Mammary epithelial cell (primary cell): Measurements from ENCODE around the gene CST3.

Experiments used
- EZH2 ChIP-seq: IDR thresholded peaks from 2 replicates; pipeline ENCODE4 v1.6.1; 2012; ENCODE audit warnings: low read length, inconsistent platforms, borderline replicate concordance
- TF ChIP-seq, protein P1 (sequence below), 2 donors: IDR thresholded peaks in 1 of 2; conservative IDR thresholded peaks in 1 of 2; 2 replicates each; pipeline ENCODE4 v1.5.1; 2011 to 2012; ENCODE audit warnings: inconsistent platforms in 2 of 2, low read length in 2 of 2, mild to moderate bottlenecking in 2 of 2, control low read depth in 1 of 2, low read depth in 1 of 2; ENCODE audit not compliant: insufficient read depth in 1 of 2; ENCODE audit errors: extremely low read depth in 1 of 2

DNA sequence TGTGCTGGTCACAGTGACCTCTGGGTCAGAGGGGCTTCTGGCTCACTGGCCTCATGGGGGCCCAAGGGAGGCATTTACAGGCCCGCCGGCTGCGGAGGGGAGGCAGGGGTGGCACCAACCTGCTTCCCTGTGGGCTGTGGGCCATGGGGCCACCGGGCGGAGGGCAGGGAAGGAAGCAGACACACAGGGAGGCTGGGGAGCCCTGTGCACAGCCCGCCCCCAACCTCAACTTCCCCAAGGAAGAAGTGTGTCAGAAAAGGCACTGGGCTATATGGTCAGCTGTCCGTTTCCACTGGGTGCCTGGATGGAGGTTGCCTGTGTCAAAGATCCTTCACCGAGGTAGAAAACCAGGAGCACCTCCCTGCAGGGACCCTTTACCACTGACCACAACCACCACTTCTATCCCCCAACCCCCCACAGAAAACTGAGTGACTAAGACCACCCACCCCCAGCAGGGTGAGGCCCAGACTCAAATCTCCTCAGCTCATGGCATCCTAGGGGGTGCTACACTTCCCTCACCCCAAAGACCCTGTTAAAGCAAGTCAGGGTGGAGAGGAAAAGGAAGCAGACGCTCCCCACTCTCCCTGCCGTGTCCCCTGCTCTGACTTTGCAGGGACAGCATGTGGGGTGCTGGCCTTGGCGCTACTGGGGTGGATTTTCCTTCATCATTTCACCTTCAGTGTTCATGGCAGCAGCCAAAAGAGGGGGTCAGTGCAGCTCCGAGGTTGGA is 5.6 kb downstream of the CST3 start:
- TF ChIP-seq, protein P1, sequence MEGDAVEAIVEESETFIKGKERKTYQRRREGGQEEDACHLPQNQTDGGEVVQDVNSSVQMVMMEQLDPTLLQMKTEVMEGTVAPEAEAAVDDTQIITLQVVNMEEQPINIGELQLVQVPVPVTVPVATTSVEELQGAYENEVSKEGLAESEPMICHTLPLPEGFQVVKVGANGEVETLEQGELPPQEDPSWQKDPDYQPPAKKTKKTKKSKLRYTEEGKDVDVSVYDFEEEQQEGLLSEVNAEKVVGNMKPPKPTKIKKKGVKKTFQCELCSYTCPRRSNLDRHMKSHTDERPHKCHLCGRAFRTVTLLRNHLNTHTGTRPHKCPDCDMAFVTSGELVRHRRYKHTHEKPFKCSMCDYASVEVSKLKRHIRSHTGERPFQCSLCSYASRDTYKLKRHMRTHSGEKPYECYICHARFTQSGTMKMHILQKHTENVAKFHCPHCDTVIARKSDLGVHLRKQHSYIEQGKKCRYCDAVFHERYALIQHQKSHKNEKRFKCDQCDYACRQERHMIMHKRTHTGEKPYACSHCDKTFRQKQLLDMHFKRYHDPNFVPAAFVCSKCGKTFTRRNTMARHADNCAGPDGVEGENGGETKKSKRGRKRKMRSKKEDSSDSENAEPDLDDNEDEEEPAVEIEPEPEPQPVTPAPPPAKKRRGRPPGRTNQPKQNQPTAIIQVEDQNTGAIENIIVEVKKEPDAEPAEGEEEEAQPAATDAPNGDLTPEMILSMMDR (conservative IDR thresholded peaks at IDR 0.05 in 1 of 2, IDR thresholded peaks at IDR 0.05 in 1 of 2; ENCODE audit: extremely low read depth in 1 of 2, insufficient read depth in 1 of 2, low read depth in 1 of 2, low read length in 2 of 2): no peak
- no peak for TF ChIP-seq EZH2
